Heart right ventricle (tissue), 16 donors: ENCODE measurements around the gene FARSB. TPM values are rescaled to one million over a fixed set of nuclear protein-coding genes. Genes with fewer than 3 reads are reported as not detected.

Source experiments
- ATAC-seq, 8 donors: fragments of 200-7000 bp; cut with Tn5 transposase; one replicate each; pipeline ENCODE4 v1.9.1; 2020; ENCODE audit warnings: mild to moderate bottlenecking in 8 of 8, moderate library complexity in 8 of 8, moderate number of reproducible peaks in 1 of 8
- DNase-seq, 2 donors: peaks; one replicate each; pipeline ENCODE4 v3.0.0-alpha.2; 2020
- H3K27ac ChIP-seq, 10 donors: fragments of 200-600 bp; sonication (generic) in 2 of 10; one replicate each; pipeline versions ENCODE4 v1.5.0 to v1.8.0; 2020 to 2022; ENCODE audit warnings: mild to moderate bottlenecking in 3 of 10
- H3K27me3 ChIP-seq, 7 donors: fragments of 200-600 bp; one replicate each; pipeline ENCODE4 v1.8.0; 2021 to 2022; ENCODE audit warnings: mild to moderate bottlenecking in 2 of 7
- H3K36me3 ChIP-seq, 9 donors: fragments of 200-600 bp; sonication (generic) in 1 of 9; one replicate each; pipeline versions ENCODE4 v1.5.0 to v1.8.0; 2020 to 2022; ENCODE audit warnings: mild to moderate bottlenecking in 2 of 9
- H3K4me1 ChIP-seq, 9 donors: fragments of 200-600 bp; sonication (generic) in 1 of 9; one replicate each; pipeline versions ENCODE4 v1.5.0 to v1.8.0; 2020 to 2022; ENCODE audit warnings: mild to moderate bottlenecking in 4 of 9
- H3K4me3 ChIP-seq, 10 donors: fragments of 200-600 bp; sonication (generic) in 2 of 10; one replicate each; pipeline versions ENCODE4 v1.5.0 to v1.8.0; 2020 to 2022; ENCODE audit warnings: mild to moderate bottlenecking in 7 of 10, moderate library complexity in 2 of 10
- H3K9me3 ChIP-seq, 11 donors: fragments of 200-600 bp in 10 of 11; sonication (generic) in 2 of 11; one replicate each; pipeline versions ENCODE4 v1.5.0 to v1.8.0; 2013 to 2022; ENCODE audit warnings: mild to moderate bottlenecking in 2 of 11, control low read depth in 1 of 11, moderate library complexity in 1 of 11
- WGBS, 2 donors: extraction: QIAGEN DNeasy Blood & Tissue Kit; methylation state at CpG; one replicate each; pipeline ENCODE4 v1.1.7; 2013; ENCODE audit warnings: inconsistent platforms in 1 of 2; 5-methylcytosine and 5-hydroxymethylcytosine counted together
- intact Hi-C, 10 donors: fragments of 100-400 bp; cut with DNase I; formaldehyde crosslinking; loops; one replicate each; pipeline versions ENCODE4 v1.11.1 to v1.14.2; 2022
- polyA plus RNA-seq, 2 donors: library from polyadenylated mRNA; stranded (reverse); fragments of 200-250 nt; gene quantifications; one replicate each; pipeline ENCODE4 v1.2.3, GENCODE V29; 2013
- total RNA-seq, 10 donors: library from RNA; stranded (reverse); fragmentation: NEBNext Ultra II Directional in 3 of 10; extraction: Animal tissue kit (Norgen Biotek cat#: 25700) in 3 of 10; gene quantifications; one replicate each; pipeline versions ENCODE4 v1.2.1 to v1.2.4, GENCODE V29; 2021 to 2023
- TF ChIP-seq, protein P1 (sequence below), 9 donors: fragments of 200-600 bp; sonication (generic) in 2 of 9; IDR thresholded peaks; one replicate each; pipeline versions ENCODE4 v1.5.0 to v1.8.0; 2021 to 2022; ENCODE audit warnings: antibody characterized with exemption in 9 of 9, mild to moderate bottlenecking in 5 of 9, moderate library complexity in 1 of 9
- donor health status: Arrhythmogenic right ventricular cardiomyopathy.
- donor health status: ischemic (EF 13 %, LVEDD 7.1; RV severe dilation, severe dysfunction).
- donor health status: healthy with polysubstance abuse.
- donor health status: DM: no; HTN: yes; CAD: no.
- donor health status: DM: no; HTN: no; CAD: no.
- donor health status: ischemic (EF 25% LVEDD 6.9; RV normal size, moderate dysfunction).
- donor health status: ischemic (EF 25% LVEDD 5.7; RV mildly dilated, moderate dysfunction).
- donor health status: healthy.
- donor health status: DM: yes; HTN: yes; CAD: no.
- donor health status: Ischemic cardiomyopathy.
- donor health status: ischemic (EF 35%, LVEDD 5.7; RV mildly dilated, moderate dysfunction).
- donor health status: nonischemic (EF 11% LVEDD 7.7; RV severe dilation, severe dysfunction).
- donor health status: DM: yes; HTN: yes; CAD: no.
- donor health status: PGD.
- donor health status: ischemic (EF 29% LVEDD 5.4; RV normal size, mild dysfunction).
- donor health status: nonischemic (EF 23%, LVEDD 6.1; RV moderate dilation, normal function).

FARSB gene
- total and polyA plus RNA-seq, 12 donors, result 12.1 to 26.6 (median 20.5) TPM

DNA sequence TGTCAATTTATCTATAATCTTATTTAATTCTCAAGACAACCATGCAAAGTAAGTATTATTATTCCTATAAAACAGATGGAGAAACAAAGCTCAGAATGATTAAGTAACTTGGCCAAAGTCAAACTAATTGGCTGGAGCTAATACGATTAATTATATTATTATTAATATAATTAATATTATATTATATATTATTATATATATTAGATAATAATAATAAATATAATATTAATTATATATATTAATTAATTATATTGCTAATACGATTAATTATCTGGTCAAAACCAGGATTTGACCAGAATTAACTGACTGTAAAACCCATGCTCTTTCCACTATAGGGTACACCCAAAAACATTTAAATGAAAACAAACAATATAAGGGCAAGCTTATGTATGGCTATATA, 52.4 kb downstream of the FARSB start:
- ATAC-seq, result no peak
- no peak overlapping the region for H3K27ac ChIP-seq
- H3K4me1 ChIP-seq, result no peaks in the 10 kb centered on the region
- intact Hi-C loops, result no loop called here
- 96 to 97% methylated on average over 2 of the region's 2 CpGs for WGBS, 2 donors
- no peaks in the 10 kb centered on the region for H3K27me3 ChIP-seq
- no peaks in the 10 kb centered on the region for H3K9me3 ChIP-seq
- H3K36me3 ChIP-seq, result peaks cover 0 to 57% (median 19%) of the 10 kb centered on the region in 9 donors
- TF ChIP-seq, protein P1, sequence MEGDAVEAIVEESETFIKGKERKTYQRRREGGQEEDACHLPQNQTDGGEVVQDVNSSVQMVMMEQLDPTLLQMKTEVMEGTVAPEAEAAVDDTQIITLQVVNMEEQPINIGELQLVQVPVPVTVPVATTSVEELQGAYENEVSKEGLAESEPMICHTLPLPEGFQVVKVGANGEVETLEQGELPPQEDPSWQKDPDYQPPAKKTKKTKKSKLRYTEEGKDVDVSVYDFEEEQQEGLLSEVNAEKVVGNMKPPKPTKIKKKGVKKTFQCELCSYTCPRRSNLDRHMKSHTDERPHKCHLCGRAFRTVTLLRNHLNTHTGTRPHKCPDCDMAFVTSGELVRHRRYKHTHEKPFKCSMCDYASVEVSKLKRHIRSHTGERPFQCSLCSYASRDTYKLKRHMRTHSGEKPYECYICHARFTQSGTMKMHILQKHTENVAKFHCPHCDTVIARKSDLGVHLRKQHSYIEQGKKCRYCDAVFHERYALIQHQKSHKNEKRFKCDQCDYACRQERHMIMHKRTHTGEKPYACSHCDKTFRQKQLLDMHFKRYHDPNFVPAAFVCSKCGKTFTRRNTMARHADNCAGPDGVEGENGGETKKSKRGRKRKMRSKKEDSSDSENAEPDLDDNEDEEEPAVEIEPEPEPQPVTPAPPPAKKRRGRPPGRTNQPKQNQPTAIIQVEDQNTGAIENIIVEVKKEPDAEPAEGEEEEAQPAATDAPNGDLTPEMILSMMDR (IDR thresholded peaks at IDR 0.05), result no peak
- H3K4me3 ChIP-seq, result no peak overlapping the region
- no peak for DNase-seq

DNA sequence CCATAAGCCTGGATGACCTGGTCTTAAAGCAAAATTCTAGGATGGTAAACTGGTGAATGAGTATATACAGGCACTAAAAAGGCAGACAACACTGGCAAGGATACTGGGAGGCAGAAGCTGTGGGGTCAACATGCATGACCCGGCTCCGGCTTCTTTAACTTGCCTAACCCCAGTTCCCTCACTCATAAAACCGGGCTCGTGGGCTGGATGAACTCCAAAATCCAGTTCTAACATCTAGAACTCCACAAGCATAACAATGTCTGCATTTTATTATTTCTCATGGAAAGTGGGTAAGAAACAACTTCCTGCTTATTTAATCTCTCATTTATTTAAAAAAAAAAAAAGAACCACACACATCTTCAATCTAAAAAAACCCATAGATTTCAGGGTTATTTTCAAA, 57.3 kb downstream of the FARSB start:
- DNase-seq, result no peak
- H3K27ac ChIP-seq, result no peak overlapping the region
- intact Hi-C loops, result no loop called here
- H3K36me3 ChIP-seq, result peaks cover 0 to 76% (median 22%) of the 10 kb centered on the region in 9 donors
- no peak overlapping the region for H3K4me3 ChIP-seq
- H3K9me3 ChIP-seq, result no peaks in the 10 kb centered on the region
- no peak for ATAC-seq
- WGBS, 2 donors, result 74 to 75% methylated on average over 4 of the region's 4 CpGs
- TF ChIP-seq, protein P1 (IDR thresholded peaks at IDR 0.05), result no peak
- no peaks in the 10 kb centered on the region for H3K4me1 ChIP-seq
- H3K27me3 ChIP-seq, result no peaks in the 10 kb centered on the region

DNA sequence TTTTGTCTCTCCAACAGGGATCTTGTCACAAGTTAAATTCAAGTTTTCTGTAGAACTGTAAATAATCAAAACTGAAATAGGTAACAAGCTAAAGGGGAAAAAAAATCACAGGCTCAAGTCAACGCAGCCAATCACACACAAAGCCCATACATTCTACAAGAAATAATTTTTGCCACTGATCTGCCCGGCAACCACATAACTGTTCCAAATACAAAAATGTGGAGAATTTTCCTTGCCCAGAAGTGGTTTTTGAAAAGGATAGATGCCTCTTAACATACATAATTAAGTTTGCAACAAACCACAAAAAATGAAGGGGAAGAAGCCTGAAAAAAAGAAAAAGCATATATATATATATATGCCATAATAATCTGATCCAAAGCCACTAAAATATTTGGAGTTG, 60.3 kb downstream of the FARSB start:
- Histone ChIP-seq H3K4me1 (peaks cover 0 to 8% (median 0%) of the 10 kb centered on the region in 9 donors), H3K27ac (no peak overlapping the region), H3K9me3 (no peaks in the 10 kb centered on the region), H3K36me3 (peaks cover 0 to 78% (median 26%) of the 10 kb centered on the region in 9 donors), H3K27me3 (no peaks in the 10 kb centered on the region), H3K4me3 (no peak overlapping the region)
- ATAC-seq (no peak), DNase-seq (no peak)
- 92 to 95% methylated on average over 2 of the region's 2 CpGs for WGBS, 2 donors
- intact Hi-C loops, result no loop called here
- TF ChIP-seq, protein P1 (IDR thresholded peaks at IDR 0.05), result no peak

DNA sequence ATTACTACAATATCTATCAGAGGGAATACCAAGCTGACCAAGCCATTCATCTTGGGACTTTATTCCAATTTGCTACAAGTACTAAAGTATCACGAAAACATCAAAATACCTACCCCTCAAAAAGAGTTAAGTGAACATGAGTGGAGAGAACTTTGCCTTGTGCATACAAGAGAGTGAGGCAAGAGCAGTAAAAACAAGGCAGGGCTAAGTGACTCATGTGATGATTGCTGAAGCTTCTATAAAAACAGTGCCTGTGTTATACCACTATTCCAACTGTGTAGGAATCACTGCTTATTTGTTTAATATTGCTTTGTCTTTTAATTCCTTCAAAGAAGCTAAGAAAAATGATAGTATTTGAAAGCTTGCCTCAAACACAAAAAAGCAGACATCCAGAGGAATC, 61.2 kb downstream of the FARSB start:
- peaks cover 0 to 3% (median 0%) of the 10 kb centered on the region in 11 donors for H3K9me3 ChIP-seq
- no peak overlapping the region for H3K4me3 ChIP-seq
- intact Hi-C loops, result no loop called here
- WGBS, 2 donors, result 97% methylated on average over 1 of the region's 1 CpG
- peaks cover 0 to 75% (median 25%) of the 10 kb centered on the region in 9 donors for H3K36me3 ChIP-seq
- peaks cover 0 to 8% (median 0%) of the 10 kb centered on the region in 9 donors for H3K4me1 ChIP-seq
- TF ChIP-seq, protein P1 (IDR thresholded peaks at IDR 0.05), result no peak
- H3K27me3 ChIP-seq, result no peaks in the 10 kb centered on the region
- DNase-seq (no peak), ATAC-seq (no peak)
- H3K27ac ChIP-seq, result no peak overlapping the region
